HG02678 (cell line): ENCODE measurements around the gene RBM33.

Experiments used
- ATAC-seq: cut with Tn5 transposase; IDR thresholded peaks from one replicate; pipeline ENCODE4 v1.9.1; 2021; ENCODE audit warnings: mild to moderate bottlenecking, moderate library complexity; ENCODE audit not compliant: unreplicated experiment

RBM33 gene

DNA sequence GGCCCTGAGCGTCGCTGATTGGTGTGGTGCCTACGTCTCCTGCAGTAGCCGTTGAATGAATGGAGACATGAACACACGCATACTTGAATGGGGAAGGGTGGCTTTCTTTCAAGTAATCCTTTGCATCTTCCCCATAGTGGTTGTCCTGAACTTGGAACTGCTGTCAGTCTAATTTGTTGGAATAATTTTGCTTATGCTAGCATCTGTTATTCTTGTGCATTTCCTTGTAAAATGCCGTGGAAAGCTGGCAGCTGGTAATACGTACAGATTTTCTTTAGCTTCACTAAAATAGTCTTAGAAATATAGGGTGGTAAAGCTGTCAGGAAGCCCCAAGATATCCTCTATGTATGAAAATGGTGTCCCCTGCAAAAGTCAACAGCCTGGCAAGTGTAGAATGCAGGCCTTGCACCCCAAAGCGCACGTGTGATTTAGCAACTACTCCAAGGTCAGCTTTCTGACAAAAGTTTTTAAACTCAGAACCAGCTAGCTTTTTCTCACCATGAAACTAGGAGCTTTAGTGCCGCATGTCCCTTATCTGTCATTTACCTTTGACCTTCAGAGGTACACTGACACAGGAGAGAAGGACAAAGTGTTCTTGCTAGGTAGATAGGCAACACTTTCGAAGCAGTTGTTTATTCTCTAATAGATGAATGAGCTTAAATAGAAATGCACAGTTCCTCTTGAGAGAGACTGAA is 70.8 kb downstream of the RBM33 start:
- no peak for ATAC-seq

DNA sequence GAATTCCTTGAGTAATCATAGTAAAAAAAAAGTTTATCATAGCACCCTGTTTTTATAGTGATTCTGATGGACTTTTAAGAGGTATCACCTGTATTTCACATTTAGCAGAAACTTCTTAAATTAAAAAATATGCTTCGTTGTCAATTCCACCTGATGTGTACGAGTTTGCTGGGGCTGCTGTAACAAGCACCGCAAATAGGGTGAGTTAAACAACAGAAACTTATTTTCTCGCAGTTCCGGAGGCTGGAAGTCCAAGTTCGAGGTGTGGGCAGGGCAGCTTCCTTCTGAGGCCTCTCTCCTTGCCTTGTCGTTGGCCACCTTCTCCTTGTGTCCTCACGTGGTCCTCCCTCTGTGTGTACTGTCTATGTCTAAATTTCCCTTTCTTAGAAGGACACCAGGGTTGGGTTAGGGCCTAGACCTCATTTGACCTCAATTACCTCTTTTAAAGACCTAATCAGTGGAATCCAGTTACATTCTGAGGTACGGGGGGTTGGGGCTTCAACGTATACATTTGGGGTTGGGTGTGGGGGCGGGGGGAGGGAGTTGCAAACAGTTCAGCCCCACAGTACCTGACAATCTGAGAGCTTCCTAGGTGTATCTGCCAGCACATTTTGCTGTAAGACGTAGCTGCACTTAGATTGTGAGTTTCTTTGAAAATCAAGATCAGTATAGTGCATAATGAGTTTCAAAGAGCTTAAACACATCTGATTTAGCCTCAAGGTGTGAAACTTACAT is 72.7 kb downstream of the RBM33 start:
- no peak for ATAC-seq

DNA sequence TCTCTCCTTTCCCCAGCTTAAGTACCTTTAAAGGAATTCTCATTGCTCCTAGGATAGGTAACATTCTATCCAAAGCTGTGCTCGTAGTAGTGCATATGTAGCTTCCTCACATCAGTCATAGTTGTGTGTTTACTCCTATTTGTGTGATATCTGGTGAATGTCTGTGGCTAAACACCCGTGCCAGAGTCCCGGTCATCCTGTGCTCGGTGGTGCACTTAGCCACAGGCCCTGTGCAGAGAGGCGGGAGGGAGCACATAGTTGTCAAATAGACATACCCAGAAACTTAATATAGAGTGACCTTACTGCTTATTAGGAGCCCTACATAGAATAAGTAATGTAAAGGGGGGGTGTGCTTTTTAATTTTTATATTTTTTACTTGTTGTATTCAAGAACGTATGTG is 76.6 kb downstream of the RBM33 start:
- peak; percentile 36 for ATAC-seq

GRCh38 chr7:155722118-155722517 is 77.7 kb downstream of the RBM33 start:
- ATAC-seq, result peak; percentile 44

GRCh38 chr7:155722936-155723335 is 78.5 kb downstream of the RBM33 start:
- no peak for ATAC-seq

DNA sequence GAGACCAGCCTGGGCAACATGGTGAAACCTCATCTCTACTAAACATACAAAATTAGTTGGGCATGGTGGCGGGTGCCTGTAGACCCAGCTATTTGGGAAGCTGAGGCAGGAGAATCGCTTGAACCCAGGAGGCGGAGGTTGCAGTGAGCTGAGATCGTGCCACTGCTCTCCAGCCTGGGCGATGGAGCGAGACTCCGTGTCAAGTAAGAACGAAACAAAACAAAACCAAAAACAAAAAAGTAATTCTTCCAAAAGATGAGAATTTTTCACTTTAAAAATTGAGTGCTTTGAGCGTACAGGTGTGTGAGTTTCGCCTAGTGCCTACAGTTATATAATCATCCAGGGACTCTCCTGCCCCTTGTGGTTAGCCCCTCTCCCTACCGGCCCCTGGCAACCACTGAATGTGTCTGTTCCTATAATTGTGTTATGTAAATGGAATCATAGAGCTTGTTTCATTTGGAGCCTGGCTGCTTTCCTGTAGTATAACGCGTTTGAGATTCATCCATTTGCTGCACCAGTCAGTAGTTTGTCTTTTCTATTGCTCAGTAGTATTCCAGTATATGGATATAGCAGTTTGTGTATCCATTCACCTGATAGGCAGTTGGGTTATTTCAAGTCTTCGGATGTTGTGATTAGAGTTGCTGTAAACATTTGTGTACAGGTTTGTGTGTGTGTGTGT is 80.0 kb downstream of the RBM33 start:
- ATAC-seq, result peak; percentile 61

GRCh38 chr7:155725006-155725355 is 80.5 kb downstream of the RBM33 start:
- no peak for ATAC-seq

GRCh38 chr7:155727616-155728015 is 83.2 kb downstream of the RBM33 start:
- ATAC-seq, result no peak

DNA sequence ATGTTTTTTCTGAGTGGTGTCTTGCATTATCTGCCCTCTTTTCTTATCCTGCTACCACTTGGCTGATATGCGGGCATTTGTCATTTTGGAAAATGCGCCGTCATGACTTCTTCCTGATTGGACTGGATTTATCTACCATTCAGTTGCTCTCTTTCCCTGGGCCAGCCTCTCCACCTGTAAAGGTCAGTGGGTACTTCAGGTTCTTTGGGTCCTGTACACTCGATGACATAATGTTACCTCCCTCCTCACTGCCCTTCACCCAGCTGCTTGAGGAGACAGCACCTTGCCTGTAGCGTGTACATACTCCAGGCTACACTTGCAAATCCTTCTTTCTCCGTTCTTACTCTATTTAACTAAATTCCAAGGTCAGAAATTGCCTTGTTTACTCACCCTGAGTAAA is 83.7 kb downstream of the RBM33 start:
- no peak for ATAC-seq

DNA sequence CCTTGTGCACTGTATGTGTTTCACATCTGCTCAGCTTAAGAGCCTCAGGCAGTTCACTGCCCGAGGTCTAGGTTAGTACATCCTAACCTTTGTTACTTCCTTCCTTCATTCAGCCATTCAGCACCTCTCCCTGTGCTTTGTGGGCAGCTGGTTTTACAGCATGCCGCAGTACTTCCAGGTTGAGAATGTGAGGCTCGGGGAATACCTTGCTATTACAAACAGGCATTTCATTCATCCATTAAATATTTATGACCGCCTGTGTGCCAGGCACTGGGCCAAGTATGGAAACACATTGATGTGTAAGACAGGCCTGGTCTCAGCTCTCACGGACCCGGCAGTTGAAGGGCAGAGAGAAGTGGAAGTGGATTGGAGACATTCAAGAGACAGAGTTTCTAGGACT is 85.4 kb downstream of the RBM33 start:
- no peak for ATAC-seq

DNA sequence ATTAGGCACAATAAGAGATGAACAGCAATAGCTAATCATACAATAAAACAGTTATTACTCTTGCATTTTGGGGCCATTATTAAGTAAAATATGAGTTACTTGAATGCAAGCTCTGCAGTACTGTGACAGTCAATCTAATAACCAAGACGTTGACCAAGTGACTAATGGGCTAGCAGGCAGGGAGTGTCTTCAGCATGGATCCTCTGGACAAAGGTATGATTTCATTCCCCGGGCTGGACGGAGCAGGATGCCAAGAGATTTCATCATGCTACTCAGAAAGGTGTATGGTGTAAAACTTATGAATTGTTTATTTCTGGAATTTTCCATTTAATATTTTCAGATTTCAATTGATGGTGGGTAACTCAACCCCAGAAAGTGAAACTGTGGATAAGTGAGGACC is 86.9 kb downstream of the RBM33 start:
- ATAC-seq, result no peak

DNA sequence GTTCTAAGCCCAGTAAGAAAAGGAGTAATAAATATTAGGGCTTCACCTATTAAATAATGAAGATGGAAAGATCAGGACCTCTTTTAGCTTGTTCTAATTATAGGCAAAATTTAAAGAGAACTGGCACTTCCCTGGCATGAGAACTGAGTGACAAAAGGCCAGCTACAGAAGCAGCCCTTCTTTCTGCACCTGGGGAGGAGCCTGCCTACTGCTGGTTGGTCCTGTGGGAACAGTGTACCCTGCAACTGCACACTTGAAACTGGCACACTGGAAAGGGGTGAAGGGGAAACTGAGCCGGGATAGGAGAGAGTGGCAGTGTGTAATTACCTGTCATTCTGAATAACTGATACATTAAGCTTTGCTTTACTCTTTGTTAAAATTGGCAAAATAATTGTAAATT is 87.4 kb downstream of the RBM33 start:
- no peak for ATAC-seq

- ATAC-seq, result no peak
These were observed 87.8 kb downstream of the RBM33 start for GRCh38 chr7:155732286-155732685.

- no peak for ATAC-seq
These were observed 89.4 kb downstream of the RBM33 start for GRCh38 chr7:155733582-155734444.

DNA sequence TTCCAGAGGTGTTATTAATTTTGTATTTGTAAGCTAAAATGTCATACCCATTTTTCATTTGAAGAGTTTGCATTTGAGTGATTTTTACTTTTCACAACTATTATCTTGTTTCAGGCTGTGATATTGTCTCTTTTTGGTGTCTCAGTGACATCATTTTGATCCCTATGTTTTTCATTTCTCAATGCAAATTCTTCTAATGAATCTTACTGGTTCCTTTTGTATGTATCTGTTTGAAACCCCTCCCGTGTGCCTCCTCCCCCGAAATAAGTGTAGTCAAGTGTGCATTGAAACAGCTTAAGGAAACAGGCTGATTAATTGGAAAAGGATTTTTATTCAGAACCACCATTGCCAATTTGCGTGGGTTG is 90.0 kb downstream of the RBM33 start:
- no peak for ATAC-seq

DNA sequence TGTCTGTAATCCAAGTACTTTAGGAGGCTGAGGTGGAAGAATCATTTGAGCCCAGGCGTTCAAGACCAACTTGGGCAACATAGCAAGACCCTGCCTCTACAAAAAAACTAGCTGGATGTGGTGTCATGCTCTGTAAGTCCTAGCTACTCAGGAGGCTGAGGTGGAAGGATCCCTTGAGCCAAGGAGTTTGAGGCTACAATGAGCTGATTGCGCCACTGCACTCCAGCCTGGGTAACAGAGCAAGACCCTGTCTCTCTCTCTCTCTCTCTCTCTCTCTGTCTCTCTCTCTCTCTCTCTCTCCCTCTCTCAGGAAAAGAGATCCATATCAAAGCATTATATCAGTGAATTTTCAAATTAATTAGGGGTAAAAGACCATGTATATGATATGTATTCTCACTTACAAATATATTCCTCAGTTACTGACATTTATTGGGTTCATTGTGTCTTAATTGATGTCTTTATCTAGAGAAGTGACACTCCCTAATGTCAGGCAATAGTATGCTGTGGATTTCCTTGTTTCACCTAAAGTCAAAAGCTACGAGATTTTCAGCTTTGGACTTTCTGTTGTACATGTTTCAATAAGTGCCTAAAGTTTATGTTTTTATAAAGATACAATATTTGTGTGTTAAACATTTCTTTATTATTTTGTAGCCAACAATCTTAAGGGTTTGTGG is 91.1 kb downstream of the RBM33 start:
- ATAC-seq, result no peak

- no peak for ATAC-seq
These were observed 93.1 kb downstream of the RBM33 start for GRCh38 chr7:155737590-155737989.

DNA sequence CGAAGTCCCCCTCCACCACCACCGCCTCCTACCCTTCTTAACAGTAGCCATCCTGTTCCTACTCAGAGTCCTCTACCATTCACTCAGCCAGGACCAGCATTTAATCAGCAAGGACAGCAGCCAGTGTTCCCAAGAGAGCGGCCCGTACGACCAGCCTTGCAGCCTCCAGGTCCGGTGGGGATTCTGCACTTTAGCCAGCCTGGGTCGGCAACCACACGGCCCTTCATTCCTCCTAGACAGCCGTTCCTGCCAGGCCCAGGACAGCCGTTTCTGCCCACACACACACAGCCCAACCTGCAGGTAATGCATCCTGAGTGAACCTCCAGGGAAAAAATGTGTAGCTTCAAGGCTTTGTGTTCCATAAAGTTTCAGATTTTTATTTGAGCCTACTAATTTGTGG is 93.6 kb downstream of the RBM33 start:
- no peak for ATAC-seq

DNA sequence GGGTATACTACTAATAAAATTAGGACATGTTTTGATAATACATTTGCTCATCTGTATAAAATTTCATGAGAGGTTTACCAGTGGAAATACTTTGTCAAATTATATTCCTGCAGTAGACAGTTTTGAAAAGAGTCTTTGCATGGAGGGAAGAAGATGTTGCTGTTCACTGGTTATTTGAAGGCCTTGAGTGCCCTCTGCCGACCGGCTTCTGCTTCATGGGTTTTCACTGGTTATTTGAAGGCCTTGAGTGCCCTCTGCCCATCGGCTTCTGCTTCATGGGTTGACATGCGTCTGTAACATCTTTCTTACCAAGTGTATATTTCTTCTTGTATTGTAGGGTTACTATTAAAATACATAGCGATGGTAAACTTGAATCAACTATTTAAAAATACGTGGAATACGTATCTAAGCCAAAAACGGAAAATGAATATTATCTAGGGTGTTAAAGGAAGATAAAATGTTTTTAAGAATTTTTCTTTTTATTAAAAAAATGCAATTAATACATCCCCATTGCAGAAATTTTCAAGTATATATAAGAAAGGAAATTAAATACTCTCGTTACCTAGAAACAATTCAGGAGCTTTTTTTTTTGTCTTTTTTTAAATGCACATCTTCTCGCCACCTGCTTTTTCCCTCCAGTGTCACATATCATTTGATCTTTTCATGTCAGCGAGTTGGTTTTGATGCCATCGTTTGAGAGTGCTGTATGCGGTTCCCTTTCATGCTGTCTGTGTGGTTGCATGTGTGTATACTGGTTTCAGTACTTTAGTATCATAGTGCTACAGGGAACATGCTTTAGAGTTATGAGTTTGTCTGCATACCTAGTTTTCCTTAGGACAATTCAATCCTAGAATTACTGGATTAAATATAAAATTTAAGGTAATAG is 94.4 kb downstream of the RBM33 start:
- peak; percentile 53 for ATAC-seq
